Measurements from ENCODE around the gene OSBPL5. TPM values are rescaled to one million over a fixed set of nuclear protein-coding genes. Genes with fewer than 3 reads are reported as not detected.

The OSBPL5 gene
- polyA plus RNA-seq, 3 donors: 3.1 to 30.3 (median 6.8) TPM

GRCh38 chr11:3103076-3103475 is 62.0 kb downstream of the OSBPL5 start:
- Histone ChIP-seq H3K27me3 (ENCODE audit: control insufficient read depth in 2 of 2, insufficient read depth in 2 of 2, low read length in 2 of 2) (no peaks in the 10 kb centered on the region), H3K9me3 (replicated peaks in 1 of 2; ENCODE audit: control insufficient read depth in 1 of 2, insufficient read depth in 1 of 2, low read length in 2 of 2) (no peaks in the 10 kb centered on the region), H3K27ac (ENCODE audit: low read depth in 1 of 2, low read length in 2 of 2) (no peak overlapping the region), H3K4me3 (replicated peaks in 1 of 3; ENCODE audit: low read depth in 2 of 3, low read length in 3 of 3) (no peak overlapping the region), H3K79me2 (ENCODE audit: insufficient read depth, low read length) (no peaks in the 10 kb centered on the region), H4K20me1 (ENCODE audit: insufficient read depth, low read length) (no peaks in the 10 kb centered on the region), H3K36me3 (replicated peaks in 1 of 2; ENCODE audit: control insufficient read depth in 1 of 2, insufficient read depth in 2 of 2, low read length in 2 of 2) (peaks cover 23 to 65% of the 10 kb centered on the region in 2 donors), H3K9ac (ENCODE audit: insufficient read depth, low read length, poor library complexity, severe bottlenecking) (no peak overlapping the region), H3K4me1 (ENCODE audit: control insufficient read depth in 1 of 2, insufficient read depth in 2 of 2, low read length in 2 of 2) (peaks cover 22 to 28% of the 10 kb centered on the region in 2 donors), H2AFZ (ENCODE audit: insufficient read depth, low read depth, low read length, poor library complexity, severe bottlenecking) (no peak overlapping the region), H3K4me2 (replicated peaks; ENCODE audit: extremely low read depth, low read length, poor library complexity, severe bottlenecking) (no peak overlapping the region)
- peaks cover 0 to 3% (median 0%) of the 10 kb centered on the region in 3 donors for H3K27me3 Mint-ChIP-seq (ENCODE audit: low read depth in 3 of 3)
- DNase-seq: no peak
- no peak overlapping the region for H3K4me3 Mint-ChIP-seq
- peaks cover 24% of the 10 kb centered on the region for H3K4me1 Mint-ChIP-seq
- intact Hi-C loops (cut with micrococcal nuclease): no loop called here
- 77% methylated on average over 7 of the region's 11 CpGs for WGBS (ENCODE audit: insufficient coverage)
- TF ChIP-seq, protein P1, sequence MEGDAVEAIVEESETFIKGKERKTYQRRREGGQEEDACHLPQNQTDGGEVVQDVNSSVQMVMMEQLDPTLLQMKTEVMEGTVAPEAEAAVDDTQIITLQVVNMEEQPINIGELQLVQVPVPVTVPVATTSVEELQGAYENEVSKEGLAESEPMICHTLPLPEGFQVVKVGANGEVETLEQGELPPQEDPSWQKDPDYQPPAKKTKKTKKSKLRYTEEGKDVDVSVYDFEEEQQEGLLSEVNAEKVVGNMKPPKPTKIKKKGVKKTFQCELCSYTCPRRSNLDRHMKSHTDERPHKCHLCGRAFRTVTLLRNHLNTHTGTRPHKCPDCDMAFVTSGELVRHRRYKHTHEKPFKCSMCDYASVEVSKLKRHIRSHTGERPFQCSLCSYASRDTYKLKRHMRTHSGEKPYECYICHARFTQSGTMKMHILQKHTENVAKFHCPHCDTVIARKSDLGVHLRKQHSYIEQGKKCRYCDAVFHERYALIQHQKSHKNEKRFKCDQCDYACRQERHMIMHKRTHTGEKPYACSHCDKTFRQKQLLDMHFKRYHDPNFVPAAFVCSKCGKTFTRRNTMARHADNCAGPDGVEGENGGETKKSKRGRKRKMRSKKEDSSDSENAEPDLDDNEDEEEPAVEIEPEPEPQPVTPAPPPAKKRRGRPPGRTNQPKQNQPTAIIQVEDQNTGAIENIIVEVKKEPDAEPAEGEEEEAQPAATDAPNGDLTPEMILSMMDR (IDR thresholded peaks at IDR 0.05): no peak
- H3K27ac Mint-ChIP-seq: no peak overlapping the region
- no peaks in the 10 kb centered on the region for H3K9me3 Mint-ChIP-seq
- H3K36me3 Mint-ChIP-seq: peaks cover 39 to 82% of the 10 kb centered on the region in 2 donors

- peaks cover 24% of the 10 kb centered on the region for H3K4me1 Mint-ChIP-seq
- Histone ChIP-seq H3K36me3 (replicated peaks in 1 of 2; ENCODE audit: control insufficient read depth in 1 of 2, insufficient read depth in 2 of 2, low read length in 2 of 2) (peaks cover 20 to 65% of the 10 kb centered on the region in 2 donors), H3K9me3 (replicated peaks in 1 of 2; ENCODE audit: control insufficient read depth in 1 of 2, insufficient read depth in 1 of 2, low read length in 2 of 2) (no peaks in the 10 kb centered on the region), H3K4me2 (replicated peaks; ENCODE audit: extremely low read depth, low read length, poor library complexity, severe bottlenecking) (no peak overlapping the region), H3K4me3 (replicated peaks in 1 of 3; ENCODE audit: low read depth in 2 of 3, low read length in 3 of 3) (no peak overlapping the region), H2AFZ (ENCODE audit: insufficient read depth, low read depth, low read length, poor library complexity, severe bottlenecking) (no peak overlapping the region), H3K27ac (ENCODE audit: low read depth in 1 of 2, low read length in 2 of 2) (no peak overlapping the region), H3K4me1 (ENCODE audit: control insufficient read depth in 1 of 2, insufficient read depth in 2 of 2, low read length in 2 of 2) (peaks cover 22 to 28% of the 10 kb centered on the region in 2 donors), H3K9ac (ENCODE audit: insufficient read depth, low read length, poor library complexity, severe bottlenecking) (no peak overlapping the region), H3K79me2 (ENCODE audit: insufficient read depth, low read length) (no peaks in the 10 kb centered on the region), H4K20me1 (ENCODE audit: insufficient read depth, low read length) (no peaks in the 10 kb centered on the region), H3K27me3 (ENCODE audit: control insufficient read depth in 2 of 2, insufficient read depth in 2 of 2, low read length in 2 of 2) (no peaks in the 10 kb centered on the region)
- H3K27ac Mint-ChIP-seq: no peak overlapping the region
- no peaks in the 10 kb centered on the region for H3K9me3 Mint-ChIP-seq
- H3K27me3 Mint-ChIP-seq (ENCODE audit: low read depth in 3 of 3): peaks cover 0 to 3% (median 0%) of the 10 kb centered on the region in 3 donors
- intact Hi-C loops (cut with micrococcal nuclease): no loop called here
- no peak overlapping the region for H3K4me3 Mint-ChIP-seq
- TF ChIP-seq, protein P1 (IDR thresholded peaks at IDR 0.05): no peak
- DNase-seq: no peak
- WGBS (ENCODE audit: insufficient coverage): no CpG with 5 or more reads among the region's 5 CpGs
- H3K36me3 Mint-ChIP-seq: peaks cover 40 to 83% of the 10 kb centered on the region in 2 donors
Observed at GRCh38 chr11:3102641-3102921, 62.5 kb downstream of the OSBPL5 start.
